HG03196 (cell line): ENCODE data around the gene PIEZO2.
A peak's percentile ranks its signal among the peaks of the same experiment; 100 is the strongest.
"Not testable (repeated sequence)": the region's sequence is repeated elsewhere in the genome, so short reads cannot be mapped to it uniquely, and the experiment has no call there.

Experiments
- ATAC-seq: cut with Tn5 transposase; IDR thresholded peaks from one replicate; pipeline ENCODE4 v1.9.1; 2021; ENCODE audit not compliant: unreplicated experiment

The PIEZO2 gene

DNA sequence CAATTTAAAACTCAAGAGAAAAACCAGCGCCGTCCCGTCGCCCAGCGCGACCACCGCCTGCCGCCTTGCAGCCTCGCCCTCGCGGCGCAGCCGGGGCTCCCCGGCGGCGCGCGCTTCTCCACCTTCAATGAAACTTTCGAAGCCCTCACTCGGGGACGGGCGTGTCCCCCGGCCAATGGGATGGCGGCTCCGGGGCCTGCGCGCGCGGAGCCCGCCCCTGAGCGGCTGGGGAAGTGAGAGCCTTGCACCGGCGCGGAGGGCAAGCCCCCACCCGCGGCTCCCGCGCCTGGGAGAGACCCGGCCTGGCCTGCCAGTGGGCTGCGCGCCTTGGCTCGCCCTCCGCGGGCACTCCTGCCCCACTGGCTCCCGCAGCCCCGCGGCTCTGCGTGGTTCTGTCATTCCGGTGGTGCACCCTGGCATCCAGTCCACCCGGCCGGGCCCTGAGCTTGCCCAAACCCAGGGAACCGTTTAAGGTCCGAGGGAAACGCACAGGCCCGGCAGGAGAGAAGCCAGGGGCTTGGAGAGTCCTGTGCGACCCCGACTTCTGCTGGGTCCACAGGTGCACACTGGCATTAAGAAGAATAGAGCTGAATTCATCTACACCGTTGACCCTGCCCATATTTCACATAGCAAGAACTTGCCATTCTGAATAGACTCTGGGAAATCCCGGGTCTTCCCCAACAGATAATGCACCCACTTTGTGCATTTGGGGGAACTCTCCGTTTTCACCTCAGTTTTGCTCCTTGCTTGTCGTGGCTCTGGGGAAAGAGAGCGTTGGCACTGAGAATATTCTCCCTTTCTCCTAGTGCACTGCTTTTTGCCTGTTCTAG, at the start of gene PIEZO2:
PIEZO2 (minus strand) TSS at position 129 of the 830 bp plus-strand sequence. CDS start 981 bp downstream, outside the sequence.
- peak; percentile 55 for ATAC-seq

DNA sequence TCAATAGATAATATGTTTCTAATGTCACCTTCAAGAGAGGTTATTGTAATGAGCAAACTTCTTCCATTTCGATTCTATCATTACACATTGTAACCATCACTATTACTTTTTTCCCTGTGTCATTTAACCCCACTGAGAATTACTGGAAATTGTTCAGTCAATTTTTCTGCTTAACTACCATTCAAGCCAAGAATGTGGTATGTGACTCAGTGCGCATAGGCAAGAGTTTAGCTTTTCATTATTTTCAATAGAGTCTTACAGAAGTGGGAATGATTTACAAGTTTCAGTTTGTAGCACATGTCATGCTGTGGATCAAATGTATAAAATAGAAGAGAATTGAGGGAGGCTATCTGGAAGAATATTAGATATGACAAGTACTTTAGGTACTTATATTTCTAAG, 34.3 kb upstream of the PIEZO2 start:
- no peak for ATAC-seq

DNA sequence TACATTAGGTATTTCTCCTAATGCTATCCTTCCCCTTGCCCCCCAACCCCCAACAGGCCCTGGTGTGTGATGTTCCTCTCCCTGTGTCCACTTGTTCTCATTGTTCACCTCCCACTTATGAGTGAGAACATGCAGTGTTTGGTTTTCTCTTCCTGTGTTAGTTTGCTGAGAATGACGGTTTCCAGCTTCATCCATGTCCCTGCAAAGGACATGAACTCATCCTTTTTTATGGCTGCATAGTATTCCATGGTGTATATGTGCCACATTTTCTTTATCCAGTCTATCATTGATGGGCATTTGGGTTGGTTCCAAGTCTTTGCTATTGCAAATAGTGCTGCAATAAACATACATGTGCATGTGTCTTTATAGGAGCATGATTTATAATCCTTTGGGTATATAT, 32.3 kb upstream of the PIEZO2 start:
- ATAC-seq, result not testable (repeated sequence)

DNA sequence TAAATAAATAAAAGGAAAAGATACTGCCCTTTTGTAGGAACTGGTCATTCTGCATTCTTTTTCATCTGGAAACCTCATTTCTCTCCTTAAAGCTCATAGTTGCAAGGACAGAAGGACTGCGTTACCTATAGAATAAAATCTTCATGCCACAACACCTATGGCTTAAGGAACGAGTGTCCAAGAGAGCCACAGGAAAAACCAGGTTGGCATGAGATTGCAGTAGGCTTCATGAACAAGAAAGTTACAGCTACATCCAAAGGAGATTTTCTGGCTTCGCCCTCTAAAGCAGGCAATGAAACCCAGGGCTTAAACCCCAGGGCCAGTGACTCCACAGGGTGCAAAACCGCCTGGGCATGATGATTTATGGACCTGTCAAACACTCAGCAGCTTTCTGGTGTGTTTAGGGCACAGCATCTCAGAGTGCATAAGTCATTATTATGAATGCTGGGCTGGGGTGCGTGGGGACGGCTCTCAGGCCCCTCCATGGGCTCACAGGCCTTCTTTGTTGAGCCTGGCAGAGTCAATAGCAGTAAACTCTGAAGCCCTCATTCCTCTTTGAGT, 30.7 kb upstream of the PIEZO2 start:
- ATAC-seq, result no peak

DNA sequence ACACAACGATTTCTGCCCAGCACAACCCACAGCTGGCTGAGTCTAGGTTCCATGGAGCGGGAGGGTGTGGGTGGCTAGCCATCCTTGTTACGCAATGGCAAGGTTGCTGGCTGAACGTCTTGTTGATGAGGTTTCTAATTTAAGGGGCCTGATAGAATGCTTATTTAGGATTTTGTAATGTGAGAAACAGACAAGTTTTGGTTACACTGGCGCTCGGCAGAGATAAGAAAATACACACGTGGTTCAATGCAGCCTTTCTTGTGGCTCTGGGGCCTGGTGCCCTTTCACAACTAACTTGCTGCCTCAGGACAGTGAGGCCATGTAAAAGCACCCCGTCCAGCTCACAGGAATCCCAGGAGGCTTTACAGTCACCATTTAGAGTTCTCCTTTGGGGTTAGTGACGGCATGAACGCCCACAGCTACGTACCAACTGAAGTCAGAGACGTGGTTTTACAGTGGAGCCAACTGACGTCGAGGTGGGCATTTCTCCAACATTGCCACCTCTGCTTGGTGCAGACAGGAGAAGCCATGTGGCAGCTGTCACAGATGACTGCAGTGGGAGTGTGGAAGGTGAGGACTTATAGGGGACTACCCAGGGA, 29.7 kb upstream of the PIEZO2 start:
- ATAC-seq, result no peak

DNA sequence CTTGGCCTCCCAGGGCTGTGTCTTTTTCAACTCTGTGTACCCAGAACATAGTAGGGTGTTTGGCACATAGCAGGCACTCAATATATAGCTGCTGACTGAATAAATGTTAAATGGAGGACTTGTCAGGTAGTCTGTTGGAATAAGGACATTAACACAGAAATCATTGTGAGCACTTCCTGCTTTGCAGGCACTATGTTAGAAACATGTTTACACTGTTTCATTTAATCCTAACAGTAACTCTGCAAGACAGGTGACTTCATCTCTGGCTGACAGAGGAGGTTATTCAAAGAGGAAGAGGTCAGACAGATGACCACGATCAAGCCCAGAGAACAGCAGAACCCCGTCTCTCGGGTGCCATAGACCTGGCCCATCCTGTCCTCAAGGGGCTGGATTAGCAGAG, 28.0 kb upstream of the PIEZO2 start:
- no peak for ATAC-seq

DNA sequence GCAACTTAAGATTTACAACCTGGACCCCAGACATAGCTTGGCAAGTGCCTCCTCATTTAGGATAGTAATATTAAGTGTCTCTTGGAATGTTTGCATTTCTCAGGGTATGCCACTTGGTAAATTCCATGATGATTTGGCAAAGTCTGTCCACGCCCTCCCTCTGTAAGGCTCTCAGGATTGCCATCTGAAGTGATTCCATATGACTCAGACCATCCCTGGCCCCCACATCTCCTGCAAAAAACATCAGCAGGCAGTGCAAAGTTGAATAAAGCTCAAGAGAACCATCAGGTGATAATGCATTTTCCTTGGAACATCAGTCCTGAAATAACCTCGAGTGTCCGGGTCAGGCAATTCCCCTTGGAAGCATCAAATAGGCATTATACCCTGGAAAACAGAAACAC, 27.1 kb upstream of the PIEZO2 start:
- no peak for ATAC-seq

GRCh38 chr18:11175266-11175979, 26.1 kb upstream of the PIEZO2 start:
- no peak for ATAC-seq

DNA sequence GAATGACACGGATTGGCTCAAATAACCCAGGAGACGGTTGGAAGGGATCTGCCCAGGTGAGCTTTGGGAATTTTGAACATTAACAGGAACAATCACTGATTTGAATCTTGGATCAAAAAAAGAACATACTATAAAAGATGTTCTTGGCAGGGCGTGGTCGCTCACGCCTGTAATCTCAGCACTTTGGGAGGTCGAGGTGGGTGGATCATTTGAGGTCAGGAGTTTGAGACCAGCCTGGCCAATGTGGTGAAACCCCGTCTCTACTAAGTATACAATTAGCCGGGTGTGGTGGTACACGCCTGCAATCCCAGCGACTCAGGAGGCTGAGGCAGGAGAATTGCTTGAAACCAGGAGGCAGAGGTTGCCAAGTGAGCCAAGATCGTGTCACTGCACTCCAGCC, 24.8 kb upstream of the PIEZO2 start:
- not testable (repeated sequence) for ATAC-seq

DNA sequence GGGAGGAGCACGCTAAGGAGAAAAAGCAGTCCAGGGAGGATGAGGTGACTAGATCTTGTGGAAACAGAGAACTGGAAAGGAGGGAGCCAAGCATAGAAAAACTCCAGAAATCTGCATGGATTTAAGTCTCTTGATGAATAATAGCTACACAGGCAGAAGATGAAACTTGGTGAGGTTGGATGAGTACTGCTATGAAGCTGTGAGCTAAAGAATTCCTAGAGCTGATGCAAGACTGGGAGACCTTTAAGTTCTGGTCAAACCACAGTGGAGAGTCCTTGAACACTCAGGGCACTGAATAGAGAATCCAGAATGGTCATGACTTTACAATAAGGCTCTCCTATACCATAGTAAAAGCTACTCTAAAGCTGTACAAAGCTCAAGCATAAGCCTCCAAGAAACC, 18.4 kb upstream of the PIEZO2 start:
- ATAC-seq, result no peak

GRCh38 chr18:11165952-11166351, 16.6 kb upstream of the PIEZO2 start:
- no peak for ATAC-seq

DNA sequence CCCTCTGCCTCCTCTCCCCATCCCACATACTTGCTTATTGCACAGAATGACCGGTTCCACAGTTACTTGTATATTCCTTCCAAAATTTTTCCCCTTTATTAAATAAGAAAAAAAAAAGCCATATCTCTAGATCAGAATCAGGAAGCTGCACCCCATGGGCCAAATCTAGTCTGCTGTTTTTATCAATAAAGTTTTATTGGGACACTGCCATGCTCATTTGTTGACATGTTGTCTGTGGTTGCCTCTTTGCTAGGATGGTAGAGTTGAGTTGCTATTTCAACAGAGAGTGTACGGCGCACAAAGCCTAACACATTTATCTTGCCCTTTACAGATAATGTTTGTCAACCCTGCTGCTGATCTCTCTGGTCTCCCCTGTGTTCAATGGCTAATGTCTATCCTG, 15.8 kb upstream of the PIEZO2 start:
- ATAC-seq, result no peak

DNA sequence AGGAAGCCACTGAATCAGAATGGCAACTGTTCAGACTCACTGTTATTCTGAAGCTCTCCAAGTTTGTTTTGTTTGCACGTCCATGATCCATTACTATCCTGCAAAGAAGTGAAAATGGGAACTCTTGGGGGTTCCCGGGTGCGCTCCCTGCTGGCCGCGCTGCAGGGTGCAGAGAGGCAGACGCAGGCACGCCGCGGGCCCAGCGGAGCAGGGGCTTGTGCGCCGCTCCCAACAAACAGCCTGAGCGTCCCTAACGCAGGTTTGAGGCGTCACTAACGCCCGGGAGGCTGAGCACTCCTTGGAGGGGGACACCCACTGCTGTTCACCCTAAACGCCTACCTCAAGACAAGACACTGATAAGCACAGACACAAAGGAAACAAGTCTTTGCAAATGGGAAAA, 14.3 kb upstream of the PIEZO2 start:
- no peak for ATAC-seq

DNA sequence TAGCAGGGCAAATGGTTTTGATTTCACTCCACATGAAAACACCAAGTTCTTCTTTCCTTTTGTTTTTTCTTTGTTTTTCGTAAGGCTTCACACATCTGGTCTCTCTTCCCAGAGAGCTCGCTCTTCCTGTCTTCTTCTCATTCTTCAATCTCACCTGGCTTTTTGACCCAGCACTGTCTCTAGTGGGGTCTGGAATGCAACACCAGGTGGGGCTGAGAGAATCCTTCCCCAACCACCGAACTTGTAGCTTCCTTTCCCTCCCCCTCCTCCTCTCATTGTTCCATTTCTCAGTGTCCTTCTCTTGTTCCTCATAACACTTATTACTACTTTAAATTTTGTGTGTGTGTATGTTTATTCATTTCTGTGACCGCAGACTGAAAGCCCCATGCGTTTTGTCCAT, 13.5 kb upstream of the PIEZO2 start:
- ATAC-seq, result no peak

DNA sequence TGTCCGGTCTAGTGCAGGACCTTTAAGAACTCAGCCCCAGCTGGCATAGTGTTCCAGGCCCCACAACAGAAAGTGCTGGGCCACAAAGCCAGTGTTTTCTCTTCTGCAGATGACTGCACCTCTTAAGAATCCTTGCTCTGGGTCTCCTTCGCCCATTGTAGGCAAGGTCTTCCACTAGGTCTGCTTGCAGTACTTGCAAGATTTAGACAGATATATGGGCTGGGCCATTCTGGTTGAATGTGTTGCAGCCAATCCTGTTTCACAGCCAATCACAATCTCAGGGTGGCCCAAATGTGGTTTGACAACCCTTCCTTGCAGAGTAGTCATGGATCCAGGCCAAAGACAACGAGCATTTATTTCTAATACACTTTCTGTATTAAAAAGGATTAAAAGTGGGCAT, 13.1 kb upstream of the PIEZO2 start:
- no peak for ATAC-seq

DNA sequence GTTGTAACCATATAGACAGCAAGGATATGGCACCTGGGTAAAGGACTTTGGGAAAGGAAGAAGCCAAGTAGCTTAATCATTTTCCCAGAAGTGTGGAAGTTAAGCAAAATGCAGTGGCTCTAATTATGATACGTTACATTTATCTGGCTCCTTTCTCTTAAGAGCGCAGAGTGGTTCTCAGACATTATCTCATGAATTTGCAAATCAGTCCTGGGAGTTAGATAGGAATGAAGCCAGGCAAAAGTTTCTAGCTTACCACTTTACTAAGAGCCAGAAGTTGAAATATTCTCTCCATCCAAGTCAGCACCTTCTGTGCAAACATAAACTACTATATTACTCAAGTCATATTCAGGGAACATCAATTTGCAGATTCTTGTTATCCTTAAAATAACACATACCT, 10.9 kb upstream of the PIEZO2 start:
- ATAC-seq, result no peak

DNA sequence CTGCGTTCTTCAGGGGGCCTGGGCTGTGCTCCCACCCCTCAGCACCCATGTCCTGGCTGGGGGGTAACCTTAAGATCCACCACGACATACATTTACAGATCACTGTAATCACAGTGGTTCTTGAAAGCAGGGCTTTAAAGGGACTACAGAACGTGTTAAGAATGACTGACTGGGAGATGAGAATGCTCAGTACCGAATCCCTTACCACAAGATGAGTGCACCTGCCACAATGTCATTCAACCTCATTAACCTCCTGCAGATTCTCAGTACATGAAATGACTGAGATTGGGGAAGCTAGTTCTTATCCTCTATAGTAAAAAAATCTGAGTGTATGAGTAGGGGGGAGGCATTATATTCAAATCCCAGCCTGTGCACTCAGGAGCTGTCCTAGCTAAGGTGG, 10.5 kb upstream of the PIEZO2 start:
- no peak for ATAC-seq

- no peak for ATAC-seq
Observed at GRCh38 chr18:11156978-11157377, 7.6 kb upstream of the PIEZO2 start.

DNA sequence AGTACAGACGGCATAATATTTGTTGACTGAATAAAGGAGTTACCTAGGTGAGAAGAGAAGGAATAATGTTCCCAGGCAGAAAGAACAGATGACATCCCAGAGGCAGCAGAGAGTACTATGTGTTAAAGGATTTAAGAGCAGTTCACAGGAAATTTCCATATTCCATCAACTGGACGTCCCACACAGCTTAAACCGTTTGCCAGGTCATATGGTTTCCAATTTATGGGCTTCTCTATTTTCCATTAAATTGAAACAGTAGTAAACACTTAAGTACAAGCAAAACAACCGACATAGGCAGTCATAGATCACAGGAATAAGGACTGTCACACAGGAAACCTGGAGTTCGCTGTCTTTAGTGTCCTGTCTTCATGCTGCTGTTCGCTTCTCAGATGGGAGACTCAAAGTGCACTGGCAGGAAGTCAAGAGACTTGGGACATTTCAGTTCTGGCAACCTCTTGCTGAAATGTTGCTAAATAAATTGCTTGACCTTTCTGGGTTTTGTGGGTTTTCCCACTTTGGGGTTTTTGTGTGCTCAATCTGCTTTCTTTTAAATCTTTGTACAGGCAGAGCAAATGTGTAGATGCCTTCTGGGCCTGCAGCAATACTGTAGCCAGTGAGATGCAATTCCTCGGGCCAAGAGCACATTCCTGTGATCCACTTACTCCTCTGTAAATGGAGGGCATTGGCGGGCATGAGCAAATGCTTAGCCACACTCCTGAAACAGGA, 5.8 kb upstream of the PIEZO2 start:
- ATAC-seq, result no peak

GRCh38 chr18:11154368-11154989, 5.1 kb upstream of the PIEZO2 start:
- ATAC-seq, result no peak

- no peak for ATAC-seq
Observed at GRCh38 chr18:11153097-11153496, 3.7 kb upstream of the PIEZO2 start.
